Vagina (tissue), 2 donors: ENCODE results near the gene ARHGEF28.

Source experiments
- CTCF ChIP-seq, 3 experiments: fragments of 450-650 bp in 2 of 3; fragments of 200-600 bp in 1 of 3; sonication (generic) in 1 of 3; IDR thresholded peaks; one replicate each; pipeline ENCODE4 v1.5.1; 2017 to 2019; ENCODE audit warnings: antibody characterized with exemption in 3 of 3, mild to moderate bottlenecking in 2 of 3, moderate library complexity in 2 of 3
- POLR2A ChIP-seq, 2 donors: fragments of 450-650 bp; IDR thresholded peaks; one replicate each; pipeline ENCODE4 v1.6.1; 2017; ENCODE audit warnings: antibody characterized with exemption in 2 of 2, mild to moderate bottlenecking in 2 of 2, moderate library complexity in 2 of 2

- TF ChIP-seq CTCF (IDR thresholded peaks at IDR 0.05) (no peak), POLR2A (IDR thresholded peaks at IDR 0.05) (no peak)
Measured at GRCh38 chr5:73644385-73644963, 18.5 kb downstream of the ARHGEF28 start.
